ENCODE measurements around the gene PGAP2. TPM values are rescaled to one million over a fixed set of nuclear protein-coding genes. Genes with fewer than 3 reads are reported as not detected.

Gene PGAP2
- total and polyA plus RNA-seq, 2 experiments from 2014 or later = 39.3 to 43.2 TPM

- H3K9me3 Mint-ChIP-seq = no peaks in the 10 kb centered on the region; the same call in 2 of the 3 replicates
- H3K4me1 Mint-ChIP-seq = peaks cover 46% of the 10 kb centered on the region
- peaks cover 73% of the 10 kb centered on the region for H3K79me2 ChIP-seq (replicated peaks; ENCODE audit: insufficient read depth)
- no peak for TF ChIP-seq ZNF114 (CRISPR knock-in tag; IDR thresholded peaks at IDR 0.05)
- TF ChIP-seq STAT1 (IDR thresholded peaks at IDR 0.05; ENCODE audit: unreplicated experiment) = no peak
- TF ChIP-seq CTCF (conservative IDR thresholded peaks at IDR 0.05; ENCODE audit: low read depth in 2 of 2) = no peak
- TF ChIP-seq REST (IDR thresholded peaks at IDR 0.05; ENCODE audit: unreplicated experiment) = no peak
- no peak for TF ChIP-seq ZNF331 (CRISPR knock-in tag; IDR thresholded peaks at IDR 0.05; ENCODE audit: low read depth)
- TF ChIP-seq NANOG (IDR thresholded peaks at IDR 0.05; ENCODE audit: borderline replicate concordance) = no peak
- TF ChIP-seq POLR2AphosphoS5 (IDR thresholded peaks at IDR 0.05; ENCODE audit: low read depth) = no peak
- no peak for TF ChIP-seq EZH2 (IDR thresholded peaks at IDR 0.05; ENCODE audit: low read depth, unreplicated experiment)
- no peak for TF ChIP-seq ETS1 (IDR thresholded peaks at IDR 0.05)
- no peak for TF ChIP-seq ZNF462 (CRISPR knock-in tag; IDR thresholded peaks at IDR 0.05)
- no peak for TF ChIP-seq EZH2phosphoT487 (IDR thresholded peaks at IDR 0.05; ENCODE audit: unreplicated experiment)
- TF ChIP-seq JUNB (IDR thresholded peaks at IDR 0.05; ENCODE audit: unreplicated experiment) = no peak
- no peak overlapping the region for H3K27ac Mint-ChIP-seq
- H3K9me2 ChIP-seq (ENCODE audit: insufficient read depth) = no peaks in the 10 kb centered on the region
- no peak overlapping the region for H2AFZ ChIP-seq
- H3F3A ChIP-seq (replicated peaks; ENCODE audit: low read depth) = 0 out of 2 replicates have a peak, but pooled peaks cover 2% of the 10 kb centered on the region
- peak overlapping the region; percentile 24 for H3K4me2 ChIP-seq
- H3K4me3 ChIP-seq = 0 out of 2 replicates have a peak overlapping the region, but pooled peaks have one; percentile 10
- no peaks in the 10 kb centered on the region; the same call in 1 of the 2 replicates for H3K36me3 ChIP-seq (ENCODE audit: insufficient read depth)
- peaks cover 59% of the 10 kb centered on the region for H4K20me1 ChIP-seq (replicated peaks; ENCODE audit: insufficient read depth)
- H3K36me3 Mint-ChIP-seq (ENCODE audit: low read depth) = peaks cover 25% of the 10 kb centered on the region
- H3K27ac ChIP-seq (ENCODE audit: low read depth) = no peak overlapping the region
- ATAC-seq (peak; percentile 61), DNase-seq (ENCODE audit: low spot score) (peak; percentile 58)
- no peaks in the 10 kb centered on the region for H3K27me3 ChIP-seq (ENCODE audit: insufficient read depth)
- H3K27me3 Mint-ChIP-seq (ENCODE audit: insufficient read depth, low read depth, poor library complexity) = peaks cover 8% of the 10 kb centered on the region
- peak overlapping the region; percentile 13; the same call in 1 of the 3 replicates for H3K4me3 Mint-ChIP-seq
- H3K4me1 ChIP-seq (ENCODE audit: insufficient read depth) = peaks cover 24% of the 10 kb centered on the region
Observed at GRCh38 chr11:3834664-3835461, 26.5 kb downstream of the PGAP2 start.
